Suprapubic skin (tissue), 4 donors: Measurements from ENCODE around the gene XKR8.

Experiments
- EP300 ChIP-seq: sonication (generic); formaldehyde crosslinking; IDR thresholded peaks from one replicate; pipeline ENCODE4 v1.6.1; 2017; ENCODE audit warnings: antibody characterized with exemption
- POLR2A ChIP-seq, 2 donors: fragments of 450-650 bp; IDR thresholded peaks; one replicate each; pipeline ENCODE4 v1.6.1; 2017; ENCODE audit warnings: antibody characterized with exemption in 2 of 2, mild to moderate bottlenecking in 2 of 2, moderate library complexity in 2 of 2
- POLR2AphosphoS5 ChIP-seq, 3 donors: sonication (generic); formaldehyde crosslinking; IDR thresholded peaks; one replicate each; pipeline ENCODE4 v1.6.1; 2017; ENCODE audit warnings: antibody characterized with exemption in 3 of 3
- TF ChIP-seq, protein P1 (sequence below), 2 donors: fragments of 200-600 bp in 1 of 2; fragments of 450-650 bp in 1 of 2; sonication (generic) in 1 of 2; IDR thresholded peaks; one replicate each; pipeline ENCODE4 v1.5.1; 2016 to 2019; ENCODE audit warnings: antibody characterized with exemption in 2 of 2, mild to moderate bottlenecking in 1 of 2, moderate library complexity in 1 of 2

DNA sequence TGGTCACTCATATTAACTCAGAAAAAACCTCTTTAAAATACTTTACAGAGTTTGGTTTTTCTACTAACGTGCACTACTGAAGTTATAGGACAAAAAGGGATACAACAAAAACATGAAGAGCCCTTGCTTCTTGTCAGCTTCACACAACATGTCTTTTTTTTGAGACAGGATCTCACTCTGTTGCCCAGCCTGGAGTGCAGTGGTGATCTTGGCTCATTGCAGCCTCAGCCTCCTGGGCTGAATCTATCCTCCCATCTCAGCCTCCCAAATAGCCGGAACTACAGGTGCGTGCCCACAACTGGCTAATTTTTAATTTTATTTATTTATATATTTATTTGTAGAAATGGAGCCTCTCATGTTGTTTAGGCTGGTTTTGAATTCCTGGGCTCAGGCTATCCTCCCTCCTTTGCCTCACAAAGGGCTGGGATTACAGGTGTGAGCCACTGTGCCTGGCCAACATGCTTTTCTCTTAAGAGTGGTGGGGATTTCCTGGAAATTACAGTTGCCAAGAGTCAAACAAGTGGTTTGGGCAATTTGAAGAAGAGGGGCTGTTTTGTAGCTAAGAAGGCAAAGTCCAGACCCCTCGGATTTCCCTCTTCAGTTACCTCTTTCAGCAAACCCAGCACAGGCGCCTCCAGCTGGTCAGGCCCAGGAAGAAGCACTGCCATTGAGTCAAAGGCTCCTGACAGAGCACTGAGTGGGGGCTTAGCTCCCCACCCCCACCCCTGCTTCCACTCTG lies 31.4 kb upstream of the XKR8 start:
- TF ChIP-seq, protein P1, sequence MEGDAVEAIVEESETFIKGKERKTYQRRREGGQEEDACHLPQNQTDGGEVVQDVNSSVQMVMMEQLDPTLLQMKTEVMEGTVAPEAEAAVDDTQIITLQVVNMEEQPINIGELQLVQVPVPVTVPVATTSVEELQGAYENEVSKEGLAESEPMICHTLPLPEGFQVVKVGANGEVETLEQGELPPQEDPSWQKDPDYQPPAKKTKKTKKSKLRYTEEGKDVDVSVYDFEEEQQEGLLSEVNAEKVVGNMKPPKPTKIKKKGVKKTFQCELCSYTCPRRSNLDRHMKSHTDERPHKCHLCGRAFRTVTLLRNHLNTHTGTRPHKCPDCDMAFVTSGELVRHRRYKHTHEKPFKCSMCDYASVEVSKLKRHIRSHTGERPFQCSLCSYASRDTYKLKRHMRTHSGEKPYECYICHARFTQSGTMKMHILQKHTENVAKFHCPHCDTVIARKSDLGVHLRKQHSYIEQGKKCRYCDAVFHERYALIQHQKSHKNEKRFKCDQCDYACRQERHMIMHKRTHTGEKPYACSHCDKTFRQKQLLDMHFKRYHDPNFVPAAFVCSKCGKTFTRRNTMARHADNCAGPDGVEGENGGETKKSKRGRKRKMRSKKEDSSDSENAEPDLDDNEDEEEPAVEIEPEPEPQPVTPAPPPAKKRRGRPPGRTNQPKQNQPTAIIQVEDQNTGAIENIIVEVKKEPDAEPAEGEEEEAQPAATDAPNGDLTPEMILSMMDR (IDR thresholded peaks at IDR 0.05), result no peak
- TF ChIP-seq POLR2A (IDR thresholded peaks at IDR 0.05), result no peak
- TF ChIP-seq EP300, result no peak
- TF ChIP-seq POLR2AphosphoS5 (IDR thresholded peaks at IDR 0.05), result no peak
